HepG2 (cell line): ENCODE measurements around the gene IRF1.

Experiments used
- KDM1A ChIP-seq: IDR thresholded peaks from 2 replicates; pipeline ENCODE4 v1.6.1; 2016; ENCODE audit warnings: missing compliant biosample characterization
- MXI1 ChIP-seq: IDR thresholded peaks from 3 replicates; pipeline ENCODE4 v1.6.1; 2012; ENCODE audit warnings: low read depth, low read length, inconsistent platforms, borderline replicate concordance
- TAF1 ChIP-seq: sonication (generic); formaldehyde crosslinking; IDR thresholded peaks from 2 replicates; pipeline ENCODE4 v1.4.0; 2020; ENCODE audit warnings: missing genetic modification reagents
- ZBTB7A ChIP-seq: sonication (generic); formaldehyde crosslinking; IDR thresholded peaks from 2 replicates; pipeline ENCODE4 v1.8.0; 2022; ENCODE audit warnings: mild to moderate bottlenecking, missing genetic modification reagents
- ZNF430 ChIP-seq: sonication (generic); formaldehyde crosslinking; IDR thresholded peaks from 2 replicates; pipeline ENCODE4 v1.9.0; 2021; ENCODE audit warnings: mild to moderate bottlenecking, missing genetic modification reagents
- ZNF670 ChIP-seq: sonication (generic); formaldehyde crosslinking; IDR thresholded peaks from 2 replicates; pipeline ENCODE4 v1.8.0; 2022; ENCODE audit warnings: mild to moderate bottlenecking, missing genetic modification reagents, borderline replicate concordance

- no peak for TF ChIP-seq KDM1A (CRISPR knock-in tag)
- no peak for TF ChIP-seq TAF1
- no peak for TF ChIP-seq ZBTB7A (CRISPR knock-in tag)
- TF ChIP-seq ZNF430 (CRISPR knock-in tag), result no peak
- TF ChIP-seq MXI1, result no peak
- TF ChIP-seq ZNF670 (CRISPR knock-in tag), result no peak
Observed at GRCh38 chr5:132473019-132473531, 17.5 kb downstream of the IRF1 start.
